HG02798 (cell line): ENCODE data around the gene SLC4A5.

Source experiments
- ATAC-seq: cut with Tn5 transposase; IDR thresholded peaks from one replicate; pipeline ENCODE4 v1.9.1; 2021; ENCODE audit warnings: mild to moderate bottlenecking; ENCODE audit not compliant: unreplicated experiment, poor library complexity

SLC4A5 gene, protein sequence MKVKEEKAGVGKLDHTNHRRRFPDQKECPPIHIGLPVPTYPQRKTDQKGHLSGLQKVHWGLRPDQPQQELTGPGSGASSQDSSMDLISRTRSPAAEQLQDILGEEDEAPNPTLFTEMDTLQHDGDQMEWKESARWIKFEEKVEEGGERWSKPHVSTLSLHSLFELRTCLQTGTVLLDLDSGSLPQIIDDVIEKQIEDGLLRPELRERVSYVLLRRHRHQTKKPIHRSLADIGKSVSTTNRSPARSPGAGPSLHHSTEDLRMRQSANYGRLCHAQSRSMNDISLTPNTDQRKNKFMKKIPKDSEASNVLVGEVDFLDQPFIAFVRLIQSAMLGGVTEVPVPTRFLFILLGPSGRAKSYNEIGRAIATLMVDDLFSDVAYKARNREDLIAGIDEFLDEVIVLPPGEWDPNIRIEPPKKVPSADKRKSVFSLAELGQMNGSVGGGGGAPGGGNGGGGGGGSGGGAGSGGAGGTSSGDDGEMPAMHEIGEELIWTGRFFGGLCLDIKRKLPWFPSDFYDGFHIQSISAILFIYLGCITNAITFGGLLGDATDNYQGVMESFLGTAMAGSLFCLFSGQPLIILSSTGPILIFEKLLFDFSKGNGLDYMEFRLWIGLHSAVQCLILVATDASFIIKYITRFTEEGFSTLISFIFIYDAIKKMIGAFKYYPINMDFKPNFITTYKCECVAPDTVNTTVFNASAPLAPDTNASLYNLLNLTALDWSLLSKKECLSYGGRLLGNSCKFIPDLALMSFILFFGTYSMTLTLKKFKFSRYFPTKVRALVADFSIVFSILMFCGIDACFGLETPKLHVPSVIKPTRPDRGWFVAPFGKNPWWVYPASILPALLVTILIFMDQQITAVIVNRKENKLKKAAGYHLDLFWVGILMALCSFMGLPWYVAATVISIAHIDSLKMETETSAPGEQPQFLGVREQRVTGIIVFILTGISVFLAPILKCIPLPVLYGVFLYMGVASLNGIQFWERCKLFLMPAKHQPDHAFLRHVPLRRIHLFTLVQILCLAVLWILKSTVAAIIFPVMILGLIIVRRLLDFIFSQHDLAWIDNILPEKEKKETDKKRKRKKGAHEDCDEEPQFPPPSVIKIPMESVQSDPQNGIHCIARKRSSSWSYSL

DNA sequence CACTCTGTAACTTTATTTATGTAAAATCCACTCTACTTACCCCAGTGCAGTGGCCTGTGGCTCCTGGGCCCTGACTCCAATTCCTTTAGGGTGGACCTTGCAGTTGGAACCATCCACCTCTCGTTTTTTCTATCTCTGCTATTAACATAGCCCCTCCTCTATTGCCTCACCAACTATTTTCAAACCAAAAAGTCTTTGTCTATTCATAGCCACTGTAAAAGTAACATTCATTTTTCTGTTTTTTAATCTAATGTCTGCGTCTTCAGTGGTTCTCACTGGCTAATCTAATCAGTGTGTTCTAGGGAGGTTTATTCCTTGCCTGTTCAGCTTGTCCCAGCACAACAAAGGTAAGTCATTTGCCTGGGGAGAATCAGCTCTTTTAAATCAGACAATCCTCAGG, at the start of gene SLC4A5:
SLC4A5 (minus strand) TSS at position 101 of the 400 bp plus-strand sequence. CDS start 28,393 bp downstream, outside the sequence.
- no peak for ATAC-seq

DNA sequence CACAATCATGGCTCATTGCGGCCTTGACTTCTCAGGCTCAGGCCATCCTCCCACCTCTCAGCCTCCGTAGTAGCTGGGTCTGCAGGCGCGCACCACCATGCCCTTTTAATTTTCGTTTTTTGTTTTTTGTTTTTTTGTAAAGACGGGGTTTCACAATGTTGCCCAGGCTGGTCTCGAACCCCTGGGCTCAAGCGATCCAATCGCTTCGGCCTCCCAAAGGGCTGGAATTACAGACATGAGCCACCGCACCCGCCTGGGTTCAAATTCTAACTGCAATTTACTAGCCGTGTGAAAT, 49.2 kb upstream of the SLC4A5 start:
- no peak for ATAC-seq

DNA sequence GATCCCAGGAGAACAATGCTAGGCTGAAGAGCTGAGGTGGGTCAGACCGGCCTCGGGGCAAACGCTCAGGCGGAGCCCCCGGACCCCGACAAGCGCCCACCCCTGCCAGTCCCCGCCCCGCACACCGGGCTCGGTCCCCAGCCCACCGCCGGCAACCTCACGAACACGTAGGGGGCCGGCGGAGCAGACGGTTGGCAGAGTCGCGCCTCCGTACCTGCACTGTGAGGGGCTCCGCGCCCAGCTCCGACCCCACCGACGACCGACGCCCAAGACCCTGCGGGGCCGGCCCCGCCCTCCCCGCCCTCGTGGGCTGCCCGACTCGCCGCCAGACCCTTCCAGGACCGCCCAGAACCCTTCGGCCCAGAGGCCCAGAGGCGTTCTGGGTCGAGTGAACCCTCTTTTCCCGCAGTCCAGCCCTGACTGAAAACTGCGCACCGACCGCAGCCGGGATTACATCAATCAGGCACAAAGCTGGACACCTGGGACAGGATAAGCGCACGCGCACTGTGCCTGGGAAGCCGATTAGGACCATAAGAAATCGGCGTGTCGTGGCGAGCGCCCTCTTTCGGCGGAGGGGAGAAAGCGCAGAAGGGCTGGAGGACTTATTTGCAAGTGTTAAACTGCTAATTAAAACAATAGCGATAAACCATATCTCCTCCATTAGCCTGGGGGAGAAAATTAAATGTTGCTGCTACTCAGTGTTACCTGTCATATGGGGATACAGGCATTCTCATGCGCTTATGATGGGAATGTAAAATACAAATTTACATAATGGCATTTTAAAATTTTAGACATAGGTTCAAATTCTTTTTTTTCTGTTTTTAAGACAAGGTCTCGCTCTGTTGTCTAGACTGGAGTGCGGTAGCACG, 48.6 kb upstream of the SLC4A5 start:
- peak; percentile 78 for ATAC-seq

DNA sequence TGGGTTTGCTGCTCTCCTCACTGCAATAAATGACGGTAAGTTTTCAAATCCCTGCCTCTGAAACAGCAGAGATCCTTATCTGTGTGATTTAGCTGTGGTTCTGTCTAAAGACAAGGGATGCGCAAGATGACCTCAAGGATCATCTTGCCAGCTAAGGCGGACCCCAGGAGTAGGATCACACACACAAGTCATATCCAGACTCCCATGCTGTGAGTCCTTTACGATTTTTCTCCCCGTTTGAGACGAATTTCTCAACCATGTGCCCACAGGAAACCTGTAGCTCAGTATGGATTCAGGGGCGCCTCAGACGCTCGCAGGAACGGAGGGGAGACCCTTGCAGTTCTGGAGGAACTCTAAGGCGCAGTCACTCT, 48.0 kb upstream of the SLC4A5 start:
- ATAC-seq = no peak

DNA sequence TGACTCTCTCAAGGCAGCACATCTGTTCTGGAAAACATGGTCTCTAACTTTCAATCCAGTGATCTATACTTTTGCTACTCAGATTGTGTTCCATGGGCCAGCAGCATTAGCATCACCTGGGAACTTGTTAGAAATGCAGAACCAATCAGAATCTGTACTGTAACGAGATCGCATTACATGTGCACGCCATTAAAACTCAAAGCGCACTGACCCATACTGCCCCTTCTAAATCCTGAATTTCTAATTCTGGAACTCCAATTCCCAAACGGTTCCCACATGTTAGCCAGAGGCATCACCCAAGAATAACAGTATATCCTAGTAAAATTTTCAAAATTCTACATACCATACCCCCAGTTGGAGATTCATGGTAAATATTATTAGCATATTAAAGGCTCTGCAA, 47.4 kb upstream of the SLC4A5 start:
- no peak for ATAC-seq

DNA sequence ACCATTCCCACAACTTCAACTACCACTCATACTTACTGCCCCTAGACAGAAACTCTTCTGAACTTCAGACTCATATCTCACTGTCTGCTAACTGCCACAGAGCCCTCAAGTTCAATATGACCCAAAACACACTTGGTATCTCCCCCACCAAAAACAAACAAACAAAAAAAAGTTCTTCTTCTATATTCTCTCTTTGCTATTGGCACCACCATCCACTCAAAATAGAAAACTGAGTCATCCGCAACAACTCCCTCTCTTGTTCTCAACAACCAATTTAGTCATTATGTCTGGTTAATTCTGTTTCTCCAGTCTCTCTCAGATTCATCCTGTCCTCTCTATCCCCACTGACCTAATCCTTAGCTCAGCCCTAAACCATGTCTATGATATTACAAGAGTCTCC, 44.1 kb upstream of the SLC4A5 start:
- no peak for ATAC-seq

DNA sequence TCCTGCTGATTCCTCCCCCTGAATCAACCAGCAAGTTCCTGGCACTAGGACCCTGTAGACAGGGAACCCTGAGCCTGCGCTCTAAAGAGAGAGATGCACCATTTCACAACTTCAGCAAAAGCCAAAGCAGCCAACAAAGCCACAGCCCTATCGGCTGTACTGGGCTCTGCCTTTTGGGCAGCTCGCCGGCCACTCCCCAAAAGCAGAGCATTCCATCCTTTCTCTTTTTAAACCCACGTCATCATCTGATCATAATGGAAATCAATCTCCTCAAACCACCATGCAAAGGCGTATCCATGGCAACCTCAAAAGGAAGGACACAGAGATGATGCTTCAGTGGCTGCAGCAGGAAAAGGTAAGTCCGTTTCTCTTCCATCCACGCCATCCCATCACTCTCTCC, 42.2 kb upstream of the SLC4A5 start:
- no peak for ATAC-seq

DNA sequence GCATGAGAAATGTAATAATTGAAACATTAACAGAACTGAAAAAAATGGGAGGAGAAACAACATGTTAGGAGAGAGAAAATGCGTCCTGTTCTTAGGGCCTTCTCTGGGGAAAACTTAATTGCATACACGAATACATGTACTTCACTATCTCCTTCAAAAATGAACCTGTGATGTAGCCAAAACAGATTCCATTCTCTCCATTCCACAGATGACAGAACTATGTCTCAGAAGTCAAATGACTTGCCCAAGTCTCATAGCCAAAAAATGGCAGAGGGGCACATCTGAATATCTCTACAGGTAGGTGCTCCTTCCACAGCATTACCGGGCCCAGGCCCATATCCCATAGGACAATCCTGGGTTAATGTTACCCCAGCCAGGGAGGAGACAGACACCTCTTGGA, 40.8 kb upstream of the SLC4A5 start:
- no peak for ATAC-seq

DNA sequence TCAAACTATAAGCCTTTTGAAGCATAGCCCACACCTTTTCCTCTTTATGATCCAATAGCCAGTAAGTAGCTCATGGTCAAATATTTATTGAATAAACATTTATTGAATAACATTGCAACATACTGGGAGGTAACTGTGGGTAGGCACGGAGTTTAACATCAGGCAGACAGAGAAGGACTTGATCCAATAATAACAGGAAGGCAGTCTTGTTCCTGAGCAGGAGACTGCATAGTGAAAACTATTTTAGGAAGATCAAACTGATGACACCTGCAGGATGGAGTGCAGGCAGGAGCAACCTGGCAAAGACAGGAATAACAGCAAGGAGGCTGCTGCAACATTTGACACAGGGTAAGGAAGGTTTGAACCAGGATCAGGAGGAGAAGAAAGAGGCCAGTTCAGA, 40.0 kb upstream of the SLC4A5 start:
- ATAC-seq = no peak

DNA sequence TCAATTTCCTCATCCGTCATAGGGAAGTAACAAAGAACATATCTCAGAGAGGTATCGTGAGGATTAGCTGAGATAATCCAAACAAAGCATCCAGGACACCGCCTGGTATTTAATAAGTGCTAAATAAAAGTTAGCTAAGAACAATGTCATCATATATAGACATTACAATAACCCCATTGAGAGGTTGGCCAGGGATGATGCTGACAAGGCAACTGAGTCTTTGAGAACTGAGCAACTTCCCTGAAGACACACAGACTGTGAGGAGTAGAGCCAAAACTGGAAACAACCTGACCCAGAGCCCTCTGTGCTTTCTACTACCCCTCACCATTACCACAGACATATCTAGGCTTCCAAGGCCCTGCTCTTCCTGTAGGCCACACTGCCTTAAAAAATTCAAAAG, 38.5 kb upstream of the SLC4A5 start:
- ATAC-seq = no peak

DNA sequence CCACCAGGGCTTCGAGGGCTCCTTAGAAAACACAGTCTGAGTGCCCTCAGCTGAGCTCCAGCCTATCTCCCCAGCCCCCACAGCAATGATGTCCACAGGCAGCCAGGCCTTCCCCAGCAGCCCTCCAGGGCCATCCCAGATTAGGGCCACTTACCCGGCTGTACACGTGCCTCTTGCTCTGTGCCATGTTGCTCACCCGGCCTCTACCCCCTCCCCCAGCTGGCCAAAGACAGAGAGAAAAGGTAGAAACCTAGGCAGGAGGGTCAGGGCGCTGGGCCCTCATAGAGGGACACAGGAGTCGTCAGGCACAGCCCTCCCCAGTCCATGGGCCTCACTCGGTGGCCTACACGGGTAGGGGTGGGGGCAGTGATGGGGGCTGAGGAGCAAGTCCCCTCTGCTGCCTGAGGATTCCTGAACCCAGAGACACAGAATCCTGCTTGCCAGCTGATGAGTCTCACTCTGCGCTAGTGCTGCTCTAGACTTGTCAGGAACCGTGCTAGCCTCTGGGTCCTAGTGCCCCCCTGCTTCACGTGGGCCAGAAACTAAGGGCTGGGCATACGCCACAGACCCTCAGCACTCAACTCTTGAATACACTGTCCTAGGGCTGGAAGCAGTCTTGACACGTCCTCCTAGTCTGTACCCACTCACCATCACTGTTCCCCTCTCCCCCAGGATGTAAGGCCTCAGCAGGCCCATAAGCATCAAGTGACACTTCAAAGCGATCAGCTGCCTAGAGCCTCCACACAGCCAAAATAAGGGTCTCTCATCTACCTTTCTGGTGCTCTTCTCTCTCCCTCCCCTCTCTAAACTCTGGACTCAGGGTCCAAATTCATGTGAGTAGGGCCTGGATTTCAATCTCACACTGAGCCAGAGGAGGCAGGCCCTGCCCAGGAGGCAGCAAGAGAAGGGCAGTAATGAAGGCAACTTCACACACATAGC, 36.9 kb upstream of the SLC4A5 start, which contains the start of gene DCTN1:
DCTN1 (minus strand) TSS at position 461 of the 939 bp plus-strand sequence; CDS start at position 187, 274 bp downstream.
- peak; percentile 64 for ATAC-seq

DNA sequence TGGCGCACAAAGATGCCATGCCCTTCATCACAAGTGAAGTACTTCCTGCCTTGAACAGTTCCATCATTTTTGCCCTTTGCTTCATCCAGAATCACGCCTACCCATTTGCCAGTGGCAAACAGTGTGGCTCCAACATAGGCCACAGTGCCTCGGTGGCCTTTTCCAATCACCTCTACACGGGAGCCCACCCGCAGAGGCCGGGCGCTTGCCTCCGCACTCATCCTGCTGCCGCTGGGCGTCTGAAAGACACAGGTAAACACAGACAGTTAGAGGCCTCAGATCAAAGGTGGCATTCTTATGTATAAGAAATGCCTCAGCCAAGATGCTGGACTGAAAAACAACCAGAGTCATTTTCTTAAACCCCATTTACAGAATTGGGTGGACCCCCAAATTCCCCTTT, 34.8 kb upstream of the SLC4A5 start:
- no peak for ATAC-seq

DNA sequence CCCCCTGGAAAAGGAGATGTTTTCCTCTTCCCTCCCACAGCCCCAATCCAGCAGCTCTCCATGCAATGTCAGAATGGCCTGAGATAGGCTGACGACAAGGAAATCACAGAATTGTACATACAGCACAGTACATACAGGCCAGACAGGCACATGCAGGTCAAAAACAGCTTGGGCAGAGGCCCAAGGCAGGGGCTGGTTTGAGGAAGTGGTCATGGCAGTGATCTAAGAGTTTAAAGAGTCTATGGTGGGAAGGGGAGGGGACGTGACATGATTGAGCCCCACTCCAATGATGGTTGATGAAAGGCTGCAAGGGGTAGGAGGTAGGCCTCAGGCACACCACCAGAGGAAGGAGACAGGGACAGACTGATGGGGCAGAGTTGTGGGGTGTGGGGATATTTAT, 32.6 kb upstream of the SLC4A5 start:
- no peak for ATAC-seq

DNA sequence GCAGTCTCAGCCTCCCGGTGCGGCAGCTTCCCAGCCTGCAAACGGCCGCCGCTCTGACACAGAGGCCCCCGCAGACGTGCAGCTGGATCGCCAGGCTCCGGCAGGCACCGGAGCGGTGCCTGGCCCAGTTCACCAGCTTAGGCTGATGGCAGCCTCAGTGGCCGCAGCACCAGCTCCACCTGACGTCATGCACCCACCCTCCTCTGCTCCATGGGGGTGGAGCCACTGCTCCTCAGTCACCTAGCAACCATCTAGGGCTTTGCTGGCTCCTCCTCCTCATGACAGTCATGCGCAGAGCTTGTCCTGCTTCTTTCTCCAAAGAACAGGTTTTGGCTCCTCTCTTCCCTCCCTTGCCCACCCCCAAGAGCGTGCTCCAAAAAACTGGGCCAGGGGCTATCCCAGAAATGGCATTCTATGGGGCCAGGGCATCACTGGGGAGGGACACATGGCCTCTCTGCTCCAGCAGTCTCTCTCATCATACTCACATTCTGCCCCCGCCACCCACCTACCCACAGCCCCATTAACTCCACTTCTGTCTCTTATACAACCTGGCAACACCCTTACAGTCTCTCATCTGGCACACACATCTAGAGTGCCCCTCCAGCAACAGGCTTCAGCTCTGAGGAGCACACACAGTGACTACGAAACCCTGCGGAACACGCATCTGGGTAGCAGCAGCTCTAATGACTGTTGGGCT, 31.4 kb upstream of the SLC4A5 start:
- no peak for ATAC-seq

DNA sequence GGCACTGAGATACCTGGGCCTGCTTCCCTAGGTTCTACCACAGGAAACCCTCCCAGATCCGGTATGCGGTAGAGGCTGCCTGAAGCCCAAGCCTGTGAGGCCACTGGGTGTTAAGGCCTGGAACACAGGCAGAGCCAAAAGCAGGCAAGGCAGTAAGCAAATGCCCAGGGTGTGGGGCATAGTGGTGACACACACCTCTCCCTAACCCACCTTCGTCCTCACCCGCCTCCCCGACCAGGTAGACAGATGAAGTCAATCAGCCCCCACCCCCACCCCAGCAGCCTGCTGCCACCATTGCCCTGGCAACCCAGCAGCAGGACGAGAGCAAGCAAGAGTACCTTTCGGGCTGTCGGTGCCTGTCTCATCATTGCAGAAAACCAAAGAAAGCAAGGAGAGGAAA, 30.8 kb upstream of the SLC4A5 start:
- ATAC-seq = no peak

DNA sequence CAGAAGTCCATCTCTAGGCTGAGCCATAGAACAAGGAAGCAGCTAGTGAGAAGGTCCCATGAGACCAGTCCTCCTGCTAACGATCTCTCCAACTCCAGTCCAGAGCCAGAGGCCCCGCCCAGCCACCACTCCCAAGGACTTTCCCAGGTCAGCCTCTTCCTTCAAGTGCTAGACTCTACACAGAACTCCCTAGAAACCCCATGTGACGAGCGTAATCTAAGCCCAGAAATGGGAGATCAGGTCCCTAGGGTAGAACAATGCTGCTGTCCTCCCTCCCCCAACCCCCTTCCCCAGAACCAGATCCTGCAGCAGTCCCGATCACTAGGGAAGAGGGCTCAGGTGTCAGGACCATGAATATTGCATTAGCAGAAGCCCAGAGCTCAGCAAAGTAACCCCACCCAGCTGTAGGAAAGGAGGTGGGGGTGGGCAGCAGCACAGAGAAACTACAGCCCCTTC, 30.0 kb upstream of the SLC4A5 start:
- no peak for ATAC-seq

DNA sequence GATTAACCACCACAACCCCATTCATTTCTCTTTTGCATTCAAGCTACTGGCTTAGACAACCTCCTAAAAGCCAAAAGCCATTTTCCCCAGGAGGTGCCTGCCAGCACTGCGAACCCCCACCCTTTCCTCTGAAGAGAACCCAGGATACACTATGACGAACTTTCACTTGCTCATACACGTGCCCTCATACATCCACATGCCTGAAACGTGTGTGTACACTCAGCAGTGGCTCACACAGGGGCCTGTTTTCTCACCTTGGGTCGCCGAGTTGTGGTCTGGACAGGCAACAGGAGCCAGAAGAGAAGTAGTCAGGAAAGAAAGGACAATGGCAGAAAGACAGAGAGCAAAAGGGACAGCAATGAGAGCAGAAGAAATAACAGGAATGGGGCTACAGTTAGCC, 29.5 kb upstream of the SLC4A5 start:
- ATAC-seq = no peak

DNA sequence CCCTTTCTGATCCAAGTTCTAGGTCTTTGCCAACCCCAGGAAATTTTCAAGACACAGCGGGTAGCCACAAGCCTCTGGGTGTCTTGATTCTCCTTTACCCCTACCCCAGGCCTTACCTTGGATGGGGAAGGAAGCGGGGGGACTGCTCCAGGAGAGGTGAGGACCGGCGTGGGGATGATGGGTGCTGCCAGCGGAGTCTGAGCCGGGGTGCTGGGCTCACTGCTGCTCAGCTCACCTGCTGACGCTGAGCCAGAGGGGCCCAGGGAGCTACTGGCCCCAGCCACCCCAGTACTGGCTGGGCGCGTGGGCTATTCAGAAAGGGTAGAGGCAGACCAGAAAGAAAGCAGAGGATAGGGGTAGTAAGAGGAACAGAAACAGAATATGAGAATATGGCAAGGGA, 28.2 kb upstream of the SLC4A5 start:
- no peak for ATAC-seq
